Activated CD4-positive, alpha-beta T cell treated with anti-CD3 and anti-CD28 coated beads, Interleukin-2, amount 50 U/mL, for 1 hour (primary cell): Measurements from ENCODE around the gene COQ8B.
"Not testable (repeated sequence)": the region's sequence is repeated elsewhere in the genome, so short reads cannot be mapped to it uniquely, and the experiment has no call there.

Source experiments
- DNase-seq: peaks from one replicate; pipeline ENCODE4 v3.0.0-alpha.2; 2020

COQ8B gene

GRCh38 chr19:40716482-40717324 lies at the start of gene COQ8B, which contains the start of gene ITPKC:
Gene COQ8B (minus strand): TSS chr19:40716886. CDS start chr19:40714632, 2,254 bp downstream.
Gene ITPKC (plus strand): TSS chr19:40717112. CDS start chr19:40717136, 24 bp downstream.
- DNase-seq, result peak; percentile 100

- DNase-seq, result not testable (repeated sequence)
Measured at GRCh38 chr19:40766385-40766784, 49.7 kb upstream of the COQ8B start.

DNA sequence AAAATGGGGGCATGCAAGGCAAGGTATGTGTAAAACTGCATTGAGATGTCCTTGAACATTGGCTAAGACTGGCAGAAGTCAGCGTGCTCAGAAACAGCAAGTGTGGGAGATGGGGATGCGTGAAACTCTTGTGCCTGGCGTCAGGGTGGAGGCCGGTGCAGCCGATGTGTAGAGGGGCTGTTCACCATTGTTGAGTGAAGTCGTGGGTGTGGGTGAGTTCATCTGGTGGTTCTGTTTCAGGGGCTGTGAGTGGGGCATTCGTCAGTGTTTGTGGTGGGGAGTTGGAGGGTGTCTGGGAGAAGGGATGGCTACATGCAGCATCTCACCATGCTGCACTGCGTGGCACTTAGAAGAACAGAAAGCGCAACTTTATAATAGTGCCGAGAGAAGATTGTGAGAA lies 47.3 kb upstream of the COQ8B start:
- no peak for DNase-seq

GRCh38 chr19:40763526-40763925 lies 46.8 kb upstream of the COQ8B start:
- no peak for DNase-seq

DNA sequence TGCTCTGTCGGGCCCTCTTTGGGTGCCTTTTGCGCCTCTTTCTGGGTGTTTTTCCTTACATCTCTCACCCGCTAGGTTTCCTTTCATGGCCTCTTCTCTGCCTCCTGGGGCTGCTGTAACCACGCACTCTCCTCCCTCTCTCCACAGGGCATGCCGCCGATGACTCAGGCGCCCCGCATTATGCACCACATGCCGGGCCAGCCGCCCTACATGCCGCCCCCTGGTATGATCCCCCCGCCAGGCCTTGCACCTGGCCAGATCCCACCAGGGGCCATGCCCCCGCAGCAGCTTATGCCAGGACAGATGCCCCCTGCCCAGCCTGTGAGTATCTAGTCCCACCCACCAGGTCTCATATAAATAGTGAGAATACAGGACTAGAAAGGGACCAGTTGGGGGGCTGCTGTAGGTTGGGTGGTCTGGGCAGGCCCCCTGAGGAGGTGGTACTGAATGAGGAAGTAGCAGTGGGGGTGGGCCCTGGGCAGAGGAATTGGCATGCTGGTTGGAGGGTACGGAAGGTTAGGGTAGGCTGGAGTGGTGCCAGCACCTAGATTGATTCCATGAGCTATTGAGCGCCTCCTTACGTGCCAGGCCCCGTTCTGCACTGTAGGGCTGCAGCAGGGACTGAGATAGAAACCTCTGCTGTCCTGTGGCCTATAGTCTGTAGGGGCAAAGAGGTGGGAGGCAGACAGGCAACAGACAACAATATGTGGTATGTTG lies 46.2 kb upstream of the COQ8B start:
- DNase-seq, result no peak

DNA sequence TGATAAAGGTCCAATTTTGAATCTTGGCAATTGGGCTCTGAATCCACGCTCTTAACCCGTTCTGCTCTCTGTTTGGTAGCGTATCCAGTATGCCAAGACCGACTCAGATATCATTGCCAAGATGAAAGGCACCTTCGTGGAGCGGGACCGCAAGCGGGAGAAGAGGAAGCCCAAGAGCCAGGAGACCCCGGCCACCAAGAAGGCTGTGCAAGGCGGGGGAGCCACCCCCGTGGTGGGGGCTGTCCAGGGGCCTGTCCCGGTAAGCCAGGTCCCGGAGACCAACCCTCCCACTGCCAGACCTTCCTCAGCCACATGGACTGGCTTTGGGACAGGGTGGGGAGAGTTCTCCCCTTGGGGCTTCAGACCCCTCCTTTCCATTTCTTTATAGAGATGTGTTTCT lies 42.7 kb upstream of the COQ8B start:
- DNase-seq, result no peak

- DNase-seq, result no peak
Measured at GRCh38 chr19:40758491-40758890, 41.8 kb upstream of the COQ8B start.

DNA sequence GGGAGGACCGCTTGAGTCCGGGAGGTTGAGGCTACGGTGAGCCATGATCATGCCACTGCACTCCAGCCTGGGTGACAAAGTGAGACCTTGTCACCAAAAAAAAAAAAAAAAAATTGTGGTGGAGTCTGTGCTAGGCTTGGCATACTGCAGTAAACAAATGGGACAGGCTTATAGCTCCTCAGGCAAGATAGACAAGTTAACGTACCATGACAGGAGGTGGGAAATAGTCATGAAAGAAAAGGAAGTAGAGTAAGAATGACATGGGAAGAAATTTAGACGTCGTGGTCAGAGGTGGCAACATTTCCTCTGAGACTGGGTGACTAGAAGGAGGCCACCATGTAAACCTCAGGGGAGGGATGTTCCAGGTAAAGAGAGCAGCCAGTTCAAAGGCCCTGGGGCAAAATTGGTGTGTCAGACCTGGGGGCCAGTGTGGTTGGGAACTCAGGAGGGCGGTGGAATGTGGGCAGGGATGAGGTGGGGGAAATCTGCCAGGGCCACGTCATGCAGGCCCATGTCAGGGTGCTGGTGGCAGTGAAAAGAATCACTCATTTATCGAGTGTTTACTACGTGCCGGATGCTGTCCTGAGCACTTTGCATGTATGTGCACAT lies 39.9 kb upstream of the COQ8B start:
- no peak for DNase-seq

- no peak for DNase-seq
Measured at GRCh38 chr19:40755791-40756190, 39.1 kb upstream of the COQ8B start.

DNA sequence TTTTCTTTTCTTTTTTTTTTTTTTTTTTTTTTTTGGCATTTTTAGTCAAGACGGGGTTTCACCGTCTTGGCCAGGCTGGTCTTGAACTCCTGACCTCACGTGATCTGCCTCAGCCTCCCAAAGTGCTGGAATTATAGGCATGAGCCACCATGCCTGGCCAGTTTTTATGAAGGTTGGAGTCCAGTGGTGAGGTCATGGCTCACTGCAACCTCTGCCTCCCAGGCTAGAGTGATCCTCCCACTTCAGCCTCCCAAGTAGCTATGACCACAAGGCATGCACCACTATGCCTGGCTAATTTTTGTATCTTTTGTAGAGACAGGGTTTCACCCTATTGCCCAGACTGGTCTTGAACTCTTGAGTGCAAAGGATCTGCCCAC lies 38.5 kb upstream of the COQ8B start:
- DNase-seq, result no peak

DNA sequence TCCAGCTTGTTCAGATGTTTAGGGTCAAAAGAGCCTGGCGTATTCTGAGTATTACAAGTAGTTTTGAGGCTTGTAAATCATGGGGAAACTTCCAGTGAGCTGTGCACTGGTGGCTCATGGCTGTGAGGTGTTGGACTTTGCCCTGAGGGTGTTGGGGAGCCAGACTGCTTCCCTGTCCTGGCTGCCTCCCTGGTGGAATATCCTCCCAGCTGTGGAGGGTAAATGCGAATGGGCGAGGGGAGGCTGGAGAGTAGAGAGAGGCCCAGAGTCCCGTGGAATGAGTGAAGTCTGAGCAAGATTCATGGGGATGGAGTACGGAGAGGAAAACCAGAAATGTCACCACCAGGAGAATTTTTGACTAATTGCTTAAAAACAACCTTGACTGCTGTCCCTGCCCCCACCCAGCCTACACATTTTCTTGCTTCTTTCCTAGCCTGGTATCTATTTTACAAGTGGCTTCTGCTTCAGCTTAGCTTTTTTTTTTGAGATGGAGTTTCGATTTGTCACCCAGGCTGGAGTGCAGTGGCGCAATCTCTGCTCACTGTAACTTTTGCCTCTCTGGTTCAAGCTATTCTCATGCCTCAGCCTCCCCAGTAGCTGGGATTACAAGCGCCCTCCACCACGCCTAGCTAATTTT lies 38.0 kb upstream of the COQ8B start:
- DNase-seq, result no peak

GRCh38 chr19:40752257-40752781 lies 35.6 kb upstream of the COQ8B start:
- no peak for DNase-seq

GRCh38 chr19:40750874-40751537 lies 34.3 kb upstream of the COQ8B start, which contains the start of gene SNRPA:
Gene SNRPA (plus strand): TSS chr19:40751203. CDS start chr19:40751409, 206 bp downstream.
- peak; percentile 94 for DNase-seq

- peak; percentile 99 for DNase-seq
Measured at GRCh38 chr19:40750058-40750873, 33.6 kb upstream of the COQ8B start, which contains the start of gene ACTMAP. Gene ACTMAP (minus strand): TSS chr19:40750477. CDS start chr19:40749803, 674 bp downstream.

DNA sequence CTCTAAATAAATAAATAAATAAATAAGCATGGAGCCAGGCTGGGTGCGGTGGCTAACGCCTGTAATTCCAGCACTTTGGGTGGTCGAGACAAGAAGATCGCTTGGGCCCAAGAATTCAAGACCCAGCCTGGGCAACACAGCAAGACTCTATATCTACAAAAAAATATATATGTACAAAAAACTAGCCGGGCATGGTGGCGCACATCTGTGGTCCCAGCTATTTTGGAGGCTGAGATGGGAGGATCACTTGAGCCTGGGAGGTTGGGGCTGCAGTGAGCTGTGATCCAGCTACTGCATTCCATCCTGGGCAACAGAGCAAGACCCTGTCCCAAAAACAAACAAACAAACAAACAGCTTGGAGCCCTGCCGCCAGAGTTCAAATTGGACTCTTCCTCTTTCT lies 30.9 kb upstream of the COQ8B start:
- DNase-seq, result no peak

GRCh38 chr19:40745402-40745780 lies 28.7 kb upstream of the COQ8B start:
- no peak for DNase-seq

DNA sequence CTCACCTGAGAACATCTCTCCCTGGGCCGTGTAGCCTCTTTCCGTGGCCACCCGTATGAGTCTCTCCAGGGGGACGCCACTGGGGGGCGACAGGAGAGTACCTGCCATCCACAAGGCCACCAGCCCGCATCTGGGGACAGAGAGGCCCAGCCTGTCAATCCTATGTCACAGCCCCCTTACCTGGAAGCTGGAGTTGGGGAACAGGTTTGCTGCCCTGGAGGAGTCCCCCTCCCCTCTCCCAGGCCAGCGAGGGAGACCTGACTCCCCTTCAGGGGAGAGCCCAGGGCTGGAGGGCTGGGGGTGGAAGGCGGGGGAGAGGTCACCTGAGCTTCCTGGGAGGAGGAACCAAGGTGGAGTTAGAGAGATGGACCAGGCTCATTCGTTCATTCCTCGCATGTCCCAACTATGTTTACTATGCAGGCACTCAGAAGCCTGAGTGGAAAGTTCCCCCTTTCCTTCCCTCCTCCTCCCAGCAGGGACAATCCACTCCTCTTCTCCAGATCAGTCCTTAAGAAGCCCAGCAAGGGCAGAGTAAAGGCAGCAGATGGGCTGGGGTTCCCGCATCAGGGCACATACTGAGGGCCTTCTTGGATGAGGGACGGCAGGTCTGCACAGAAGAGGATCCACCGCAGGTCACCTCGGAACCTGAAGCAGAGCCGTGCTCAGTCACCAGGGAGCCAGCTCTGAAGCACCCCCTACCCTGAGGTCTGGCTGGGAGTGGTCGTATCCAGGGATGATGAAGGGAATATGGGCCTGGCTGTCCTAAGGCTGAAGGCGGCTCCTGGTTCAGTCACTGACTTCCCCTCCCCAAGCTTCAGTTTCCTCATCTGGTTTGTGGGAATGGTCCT lies 28.1 kb upstream of the COQ8B start:
- DNase-seq, result peak; percentile 23

DNA sequence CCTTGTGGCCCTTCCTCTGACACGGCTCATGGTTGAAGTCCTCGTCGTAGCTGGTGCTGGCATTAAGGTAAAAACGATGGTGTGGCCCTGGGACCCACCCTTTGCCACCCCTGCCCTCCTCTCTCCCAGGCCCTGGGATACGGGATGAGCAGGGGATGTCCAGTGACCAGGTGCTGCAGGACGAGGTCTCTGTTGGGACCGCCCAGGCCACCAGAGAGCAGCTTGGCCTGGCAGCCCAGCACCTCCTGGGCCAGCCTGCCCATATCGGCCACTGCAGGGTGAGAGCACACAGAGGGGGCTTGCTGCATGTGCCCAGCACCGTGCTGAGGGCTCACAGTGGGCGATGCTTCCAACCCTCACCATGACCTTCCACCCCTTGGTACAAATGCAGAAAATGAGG lies 27.2 kb upstream of the COQ8B start:
- DNase-seq, result no peak

DNA sequence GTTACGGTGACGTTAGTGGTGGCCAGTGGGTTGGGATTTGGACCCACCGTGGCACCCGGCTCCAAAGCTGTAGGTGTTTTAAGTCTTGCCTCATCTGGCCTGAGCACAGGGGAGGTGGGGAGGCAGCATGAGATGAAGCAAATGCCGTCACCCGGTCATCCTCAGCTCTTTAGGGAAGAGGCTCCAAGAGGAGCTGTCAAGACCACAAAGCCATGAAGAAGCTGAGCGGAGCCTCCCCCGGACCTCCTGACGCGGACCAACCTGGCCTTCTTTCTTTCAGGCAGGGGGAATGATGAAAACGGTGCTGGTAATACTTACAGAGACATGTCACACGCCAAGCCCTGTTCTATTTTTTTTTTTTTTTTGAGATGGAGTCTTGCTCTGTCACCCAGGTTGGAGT lies 26.2 kb upstream of the COQ8B start:
- DNase-seq, result no peak

DNA sequence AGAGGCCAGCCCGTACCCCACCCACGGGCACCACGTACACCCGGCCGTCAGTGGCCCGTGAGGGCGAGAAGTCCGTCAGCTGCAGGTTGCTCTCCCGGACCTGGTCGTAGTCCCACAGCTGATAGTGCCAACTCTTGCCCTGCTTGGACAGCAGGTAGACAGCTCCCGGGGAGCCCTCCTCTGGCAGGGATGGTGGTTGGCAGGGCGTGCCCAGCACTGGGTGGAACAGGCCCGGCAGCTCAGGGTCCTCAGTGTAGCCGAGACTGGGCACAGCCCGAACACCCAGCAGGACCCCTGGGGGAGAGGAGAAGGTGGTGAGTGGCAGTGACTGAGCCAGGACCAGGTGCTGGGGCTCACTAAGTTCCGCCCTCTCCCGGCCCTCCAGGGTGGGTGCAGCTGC lies 25.8 kb upstream of the COQ8B start:
- no peak for DNase-seq
